ENCODE measurements around the gene CALU.

DNA sequence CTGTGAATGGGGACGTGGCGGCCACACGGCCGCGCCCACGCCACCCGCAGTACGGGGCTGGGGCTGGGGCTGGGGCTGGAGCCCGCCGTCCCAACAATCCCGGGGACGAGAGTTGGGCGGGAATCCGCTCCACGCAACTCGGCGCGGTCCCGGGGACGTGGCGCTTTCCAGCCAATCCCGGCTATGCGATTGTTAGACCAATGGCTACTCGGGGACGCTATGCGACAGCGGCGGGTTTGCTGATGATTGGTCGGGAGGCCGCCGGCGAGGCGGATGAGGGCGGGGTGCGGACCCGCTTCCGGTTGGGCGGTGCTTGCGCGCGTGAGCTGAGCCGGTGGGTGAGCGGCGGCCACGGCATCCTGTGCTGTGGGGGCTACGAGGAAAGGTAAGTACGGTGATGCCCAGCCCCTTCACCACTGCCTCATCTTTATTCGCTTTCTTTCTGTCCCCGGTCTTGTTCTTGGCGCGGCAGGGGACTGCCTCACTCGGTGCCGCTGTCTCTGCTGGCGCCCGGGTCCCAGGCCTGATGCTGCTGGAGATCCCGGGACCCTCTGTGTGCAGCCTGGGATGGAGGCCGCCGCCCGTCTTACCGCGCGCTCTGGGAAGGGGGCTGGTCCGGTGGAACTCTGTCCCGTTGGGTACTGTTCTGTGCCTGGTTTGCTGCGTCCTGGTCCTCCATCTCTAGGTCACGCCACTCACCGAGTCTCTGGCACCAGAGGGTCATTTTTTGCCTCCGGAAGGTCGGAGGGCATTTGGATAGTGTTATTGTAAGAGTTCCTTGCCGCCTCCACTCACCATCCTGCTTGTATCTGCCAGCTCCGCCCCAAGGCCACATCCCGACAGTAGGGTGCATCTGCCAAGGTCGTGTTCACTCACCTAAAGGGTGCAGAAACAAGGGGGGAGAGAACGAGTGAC lies at the start of gene CALU:
- TF ChIP-seq, protein P1, sequence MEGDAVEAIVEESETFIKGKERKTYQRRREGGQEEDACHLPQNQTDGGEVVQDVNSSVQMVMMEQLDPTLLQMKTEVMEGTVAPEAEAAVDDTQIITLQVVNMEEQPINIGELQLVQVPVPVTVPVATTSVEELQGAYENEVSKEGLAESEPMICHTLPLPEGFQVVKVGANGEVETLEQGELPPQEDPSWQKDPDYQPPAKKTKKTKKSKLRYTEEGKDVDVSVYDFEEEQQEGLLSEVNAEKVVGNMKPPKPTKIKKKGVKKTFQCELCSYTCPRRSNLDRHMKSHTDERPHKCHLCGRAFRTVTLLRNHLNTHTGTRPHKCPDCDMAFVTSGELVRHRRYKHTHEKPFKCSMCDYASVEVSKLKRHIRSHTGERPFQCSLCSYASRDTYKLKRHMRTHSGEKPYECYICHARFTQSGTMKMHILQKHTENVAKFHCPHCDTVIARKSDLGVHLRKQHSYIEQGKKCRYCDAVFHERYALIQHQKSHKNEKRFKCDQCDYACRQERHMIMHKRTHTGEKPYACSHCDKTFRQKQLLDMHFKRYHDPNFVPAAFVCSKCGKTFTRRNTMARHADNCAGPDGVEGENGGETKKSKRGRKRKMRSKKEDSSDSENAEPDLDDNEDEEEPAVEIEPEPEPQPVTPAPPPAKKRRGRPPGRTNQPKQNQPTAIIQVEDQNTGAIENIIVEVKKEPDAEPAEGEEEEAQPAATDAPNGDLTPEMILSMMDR (IDR thresholded peaks at IDR 0.05; ENCODE audit: low read depth, low read length) = no peak
- TF ChIP-seq POLR2A (IDR thresholded peaks at IDR 0.05; ENCODE audit: extremely low read depth, insufficient read length) (peak; percentile 86), MYC (IDR thresholded peaks at IDR 0.05; ENCODE audit: low read depth, low read length) (no peak; the same call in 1 of the 2 replicates)
- TF ChIP-seq, protein P2, sequence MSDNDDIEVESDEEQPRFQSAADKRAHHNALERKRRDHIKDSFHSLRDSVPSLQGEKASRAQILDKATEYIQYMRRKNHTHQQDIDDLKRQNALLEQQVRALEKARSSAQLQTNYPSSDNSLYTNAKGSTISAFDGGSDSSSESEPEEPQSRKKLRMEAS (IDR thresholded peaks at IDR 0.05; ENCODE audit: low read depth, low read length) = peak; percentile 70
